RPMI8226 (cell line): ENCODE data around the gene TEDC1.

ENCODE experiments used
- DNase-seq: peaks from one replicate; pipeline ENCODE4 v3.0.0-alpha.2; 2015

The TEDC1 gene

DNA sequence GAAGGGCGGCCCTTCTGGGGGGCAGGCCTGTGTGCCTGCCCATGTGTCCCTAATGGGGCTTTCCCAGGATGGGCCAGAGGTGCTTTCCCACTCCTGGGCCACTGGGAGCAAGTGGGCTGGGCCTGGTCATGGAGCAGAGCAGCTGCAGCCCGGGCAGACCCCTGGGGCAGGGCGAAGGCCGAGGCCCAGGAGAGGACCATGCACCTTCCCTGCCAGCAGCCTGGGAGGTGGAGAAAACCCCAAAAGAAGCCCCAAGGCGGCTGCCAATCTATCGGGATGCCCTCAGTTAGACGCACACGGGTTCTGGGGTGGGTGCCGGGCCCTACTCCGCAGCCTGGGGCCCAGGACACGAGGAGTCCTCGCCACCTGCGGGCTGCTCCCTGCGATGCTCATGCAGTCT lies 32.5 kb upstream of the TEDC1 start:
- no peak for DNase-seq

DNA sequence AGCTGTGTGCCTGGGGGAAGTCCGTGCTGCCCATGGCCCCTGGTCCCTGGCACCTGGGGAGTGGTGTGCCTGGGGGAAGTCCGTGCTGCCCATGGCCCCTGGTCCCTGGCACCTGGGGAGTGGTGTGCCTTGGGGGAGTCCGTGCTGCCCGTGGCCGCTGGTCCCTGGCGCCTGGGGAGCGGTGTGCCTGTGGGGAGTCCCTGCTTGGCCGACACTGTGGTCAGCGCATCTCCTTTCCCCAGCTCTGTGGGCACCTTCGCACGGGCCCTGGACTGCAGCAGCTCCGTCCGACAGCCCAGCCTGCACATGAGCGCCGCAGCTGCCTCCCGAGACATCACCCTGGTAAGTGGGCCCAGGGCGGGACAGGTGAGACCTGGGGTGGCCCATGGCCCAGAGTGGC lies 30.9 kb upstream of the TEDC1 start:
- no peak for DNase-seq

DNA sequence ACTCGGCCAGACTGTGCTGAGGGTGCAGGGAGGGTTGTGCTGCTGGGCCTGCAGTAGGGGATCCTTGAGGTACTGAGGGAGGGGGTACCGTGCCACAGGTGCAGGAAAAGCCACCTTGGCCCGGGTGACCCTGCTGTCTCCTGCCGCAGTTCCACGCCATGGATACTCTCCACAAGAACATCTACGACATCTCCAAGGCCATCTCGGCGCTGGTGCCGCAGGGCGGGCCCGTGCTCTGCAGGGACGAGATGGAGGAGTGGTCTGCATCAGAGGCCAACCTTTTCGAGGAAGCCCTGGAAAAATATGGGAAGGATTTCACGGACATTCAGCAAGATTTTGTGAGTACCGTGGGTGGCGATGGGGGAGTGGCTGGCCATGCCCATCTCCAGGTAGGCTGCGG lies 30.4 kb upstream of the TEDC1 start:
- no peak for DNase-seq

DNA sequence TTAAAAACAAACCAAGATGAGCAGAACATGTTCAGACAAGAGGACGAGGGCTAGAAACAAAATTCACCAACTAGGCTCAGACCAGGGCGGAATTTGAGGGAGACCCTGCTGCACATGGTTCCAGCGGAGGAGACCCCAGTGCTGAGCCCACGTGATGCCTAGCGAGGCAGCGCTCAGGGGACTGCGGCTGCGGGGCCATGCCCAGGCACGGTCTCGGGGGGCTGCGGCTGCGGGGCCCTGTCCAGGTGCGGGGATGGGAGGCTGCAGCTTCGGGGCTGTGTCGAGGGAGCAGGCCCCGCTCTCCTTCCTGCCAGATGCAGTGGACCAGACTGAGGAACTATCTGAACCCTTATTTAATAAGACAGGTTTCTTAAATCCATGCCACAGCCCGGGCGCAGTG lies 29.1 kb upstream of the TEDC1 start:
- DNase-seq: no peak

DNA sequence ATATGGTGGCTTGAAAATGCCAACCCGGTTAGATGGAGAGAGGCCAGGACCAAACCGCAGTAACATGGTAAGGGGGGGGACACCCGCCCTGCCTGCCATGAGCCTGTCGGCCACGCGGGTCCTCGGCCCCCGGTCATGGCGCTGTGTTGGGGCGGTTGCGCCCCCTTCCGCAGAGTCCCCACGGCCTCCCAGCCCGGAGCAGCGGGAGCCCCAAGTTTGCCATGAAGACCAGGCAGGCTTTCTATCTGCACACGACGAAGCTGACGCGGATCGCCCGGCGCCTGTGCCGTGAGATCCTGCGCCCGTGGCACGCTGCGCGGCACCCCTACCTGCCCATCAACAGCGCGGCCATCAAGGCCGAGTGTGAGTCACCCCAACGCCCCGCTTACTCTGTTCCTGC lies 26.5 kb upstream of the TEDC1 start:
- DNase-seq: no peak

DNA sequence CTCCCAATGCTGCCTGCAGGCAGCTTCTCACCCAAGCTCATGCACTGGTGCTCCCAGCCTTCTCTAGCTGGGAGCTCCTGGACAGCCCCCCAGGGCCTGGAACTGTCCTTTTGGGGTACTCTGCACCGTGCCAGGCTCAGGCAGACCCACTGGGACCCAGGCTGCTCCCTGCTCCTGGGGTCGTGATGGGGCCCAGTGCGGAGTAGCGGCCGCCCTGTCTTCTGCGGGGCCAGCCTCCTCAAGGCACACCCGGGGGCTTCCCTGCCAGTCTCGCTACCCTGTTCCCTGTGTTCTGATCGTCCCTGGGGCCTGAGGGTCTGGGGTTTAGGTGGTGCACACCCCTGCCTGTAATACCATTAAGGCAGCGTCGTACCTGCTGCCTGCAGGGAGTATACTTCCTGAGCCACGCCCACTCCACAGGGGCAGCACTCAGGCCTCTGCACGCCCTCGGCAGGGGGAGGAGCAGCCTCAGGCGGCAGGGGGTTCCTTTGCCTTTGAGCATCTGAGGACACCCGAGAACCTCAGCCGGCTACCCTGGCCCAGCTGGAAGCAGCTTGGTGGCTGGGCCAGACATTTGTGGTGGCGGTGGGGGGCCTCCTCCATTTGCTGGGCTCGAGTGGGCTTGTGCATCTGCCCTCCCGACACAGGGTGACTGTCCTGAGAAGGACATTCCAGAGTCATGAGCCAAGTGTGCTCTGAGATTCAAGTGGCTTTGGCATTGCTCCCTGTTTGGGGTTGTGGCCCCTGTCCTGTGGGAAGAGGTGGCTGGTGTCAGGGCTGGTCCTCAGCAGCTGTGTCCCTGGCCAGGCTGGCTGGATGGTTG lies 25.6 kb upstream of the TEDC1 start:
- no peak for DNase-seq

DNA sequence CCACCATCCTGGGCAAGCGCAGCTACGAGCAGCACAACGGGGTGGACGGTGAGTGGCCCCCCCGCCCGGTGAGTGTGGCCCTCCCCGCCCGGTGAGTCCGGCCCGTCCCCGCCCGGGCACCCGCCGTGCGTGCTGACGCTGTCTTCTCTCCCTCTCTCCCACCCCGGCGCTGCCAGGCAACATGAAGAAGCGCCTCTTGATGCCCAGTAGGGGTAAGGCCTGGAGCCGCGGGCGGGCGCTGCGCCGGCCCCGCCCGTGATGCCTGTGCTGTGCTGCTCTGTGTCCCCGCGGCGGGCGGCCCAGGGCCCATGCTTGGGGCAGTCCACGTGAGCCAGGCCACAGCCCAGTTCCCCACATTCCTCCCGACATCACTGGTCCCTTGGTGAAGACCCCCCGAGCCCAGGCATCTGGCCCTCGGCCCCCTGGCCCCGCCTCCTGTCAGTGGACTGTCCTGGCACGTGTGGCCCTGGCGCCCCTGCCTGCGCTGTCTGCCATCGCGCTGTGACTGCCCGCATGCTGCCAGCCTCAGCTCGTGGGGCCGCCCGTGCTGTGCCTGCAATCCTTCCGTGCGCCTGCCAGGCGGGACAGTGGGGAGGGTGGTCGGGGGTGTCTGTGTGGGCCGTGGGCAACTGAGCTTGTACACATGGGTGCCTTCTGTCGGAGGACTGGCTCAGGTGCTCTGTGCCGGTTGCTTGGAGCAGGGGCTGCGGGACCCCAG lies 24.4 kb upstream of the TEDC1 start:
- no peak for DNase-seq

DNA sequence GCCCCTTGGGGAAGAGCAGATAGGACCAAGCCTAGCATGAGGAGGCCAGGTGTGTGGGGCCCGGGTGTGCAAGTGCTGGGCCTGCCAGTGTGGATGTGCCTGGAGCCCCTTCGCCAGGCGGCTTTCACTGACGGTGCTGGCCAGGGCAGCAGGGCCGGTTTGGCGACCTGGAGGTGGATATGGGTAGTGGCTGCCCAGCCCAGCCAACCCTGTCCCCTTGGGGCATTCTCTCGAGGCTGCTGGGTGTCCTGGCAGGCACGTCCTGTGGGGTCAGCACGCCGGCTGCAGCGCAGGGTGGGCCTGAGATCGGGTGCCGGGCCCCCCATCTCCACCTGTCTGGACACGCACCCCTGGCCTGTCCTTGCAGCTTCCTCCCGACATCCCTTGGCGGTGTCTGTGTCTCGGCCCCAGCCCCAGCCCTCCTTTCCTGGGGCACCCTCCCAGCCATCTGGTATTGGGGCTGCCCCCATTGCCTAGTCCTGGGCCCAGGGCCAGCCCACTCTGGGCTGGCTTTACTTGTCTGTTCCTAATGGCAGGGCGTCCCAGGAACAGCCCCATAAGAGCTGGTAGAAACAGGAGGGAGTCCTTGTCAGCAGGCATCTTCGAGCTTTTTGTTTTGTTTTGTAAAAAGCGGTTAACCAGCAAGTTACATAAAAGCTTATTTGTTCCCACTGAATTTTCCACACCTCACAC lies 23.7 kb upstream of the TEDC1 start:
- no peak for DNase-seq

DNA sequence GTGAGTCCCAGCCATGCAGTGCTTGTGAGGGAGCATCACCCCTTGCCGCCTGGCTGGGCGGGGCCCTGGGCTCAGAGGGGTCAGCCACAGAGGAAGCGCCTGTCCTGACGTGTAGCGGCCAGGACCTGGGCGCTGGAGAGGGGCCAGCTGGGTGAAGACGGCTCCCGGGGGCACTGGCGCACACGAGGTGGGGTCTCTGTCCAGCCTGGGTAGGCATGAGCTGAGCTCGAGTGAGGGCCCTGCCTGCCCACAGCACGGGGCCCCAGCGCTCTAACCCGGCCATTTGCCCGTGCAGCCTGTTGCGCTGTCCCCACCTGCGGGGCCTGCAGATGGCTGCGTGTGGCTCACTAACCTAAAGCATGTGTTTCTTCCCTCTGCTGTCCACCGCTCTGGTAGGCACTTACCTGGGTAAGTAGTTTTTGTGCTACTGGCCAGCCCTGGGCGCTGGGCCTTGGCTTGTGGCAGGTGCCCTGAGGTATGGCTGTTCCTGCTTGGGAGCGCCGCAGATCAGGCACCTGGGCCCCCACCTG lies 23.0 kb upstream of the TEDC1 start:
- DNase-seq: no peak

DNA sequence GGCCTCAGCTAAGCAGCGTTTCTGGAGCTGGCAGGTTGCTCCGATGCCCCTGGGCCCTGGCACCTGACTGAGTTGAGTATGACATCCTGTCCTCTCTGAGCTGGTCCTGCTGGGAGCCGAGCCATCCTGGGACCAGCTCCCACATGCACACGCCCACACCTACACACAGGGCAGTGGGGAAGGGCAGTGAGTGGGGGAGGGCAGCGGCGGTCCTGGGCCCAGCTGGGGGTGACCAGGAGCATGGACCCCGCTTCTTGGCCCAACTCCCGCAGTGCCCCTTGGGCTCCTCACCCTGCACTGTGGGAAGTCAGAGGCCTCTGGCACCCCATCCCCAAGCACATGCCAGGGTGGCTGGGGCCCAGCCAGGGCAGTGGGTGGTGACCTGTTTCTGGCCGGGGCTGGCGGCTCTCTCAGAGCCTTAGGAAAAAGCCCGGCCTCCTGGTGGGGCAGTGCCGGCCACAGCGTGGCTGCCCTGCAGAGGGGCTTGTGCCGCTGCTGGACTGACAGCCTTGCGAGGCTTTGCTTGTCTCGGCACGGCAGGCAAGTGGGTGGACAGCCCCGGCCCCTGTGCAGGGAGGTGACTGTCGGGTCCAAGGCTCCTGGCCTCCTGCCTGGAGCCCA lies 22.3 kb upstream of the TEDC1 start:
- no peak for DNase-seq

DNA sequence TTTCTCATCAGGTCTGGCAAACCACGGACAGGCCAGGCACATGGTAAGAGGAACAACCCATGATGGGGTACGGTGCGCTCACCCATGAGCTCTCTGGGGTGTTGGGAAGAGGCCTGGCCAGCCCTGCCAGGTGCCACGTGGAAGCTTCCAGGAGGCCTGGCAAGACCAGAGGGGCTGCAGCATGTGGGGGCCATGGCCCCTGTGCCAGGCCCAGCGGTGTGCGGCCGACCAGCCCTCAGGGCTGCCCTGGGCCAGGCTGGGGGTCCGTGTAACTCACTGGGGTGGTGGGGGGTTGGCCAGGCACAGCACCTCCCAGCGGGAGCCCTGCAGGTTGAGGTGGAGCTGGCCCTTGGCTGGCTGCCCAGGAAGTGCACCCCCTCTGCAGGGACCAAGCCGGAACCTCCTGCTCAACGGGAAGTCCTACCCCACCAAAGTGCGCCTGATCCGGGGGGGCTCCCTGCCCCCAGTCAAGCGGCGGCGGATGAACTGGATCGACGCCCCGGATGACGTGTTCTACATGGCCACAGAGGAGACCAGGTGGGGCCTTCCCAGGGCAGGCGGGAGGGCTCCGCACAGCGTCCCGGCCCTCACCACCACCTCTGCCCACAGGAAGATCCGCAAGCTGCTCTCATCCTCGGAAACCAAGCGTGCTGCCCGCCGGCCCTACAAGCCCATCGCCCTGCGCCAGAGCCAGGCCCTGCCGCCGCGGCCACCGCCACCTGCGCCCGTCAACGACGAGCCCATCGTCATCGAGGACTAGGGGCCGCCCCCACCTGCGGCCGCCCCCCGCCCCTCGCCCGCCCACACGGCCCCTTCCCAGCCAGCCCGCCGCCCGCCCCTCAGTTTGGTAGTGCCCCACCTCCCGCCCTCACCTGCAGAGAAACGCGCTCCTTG lies 21.3 kb upstream of the TEDC1 start:
- no peak for DNase-seq

DNA sequence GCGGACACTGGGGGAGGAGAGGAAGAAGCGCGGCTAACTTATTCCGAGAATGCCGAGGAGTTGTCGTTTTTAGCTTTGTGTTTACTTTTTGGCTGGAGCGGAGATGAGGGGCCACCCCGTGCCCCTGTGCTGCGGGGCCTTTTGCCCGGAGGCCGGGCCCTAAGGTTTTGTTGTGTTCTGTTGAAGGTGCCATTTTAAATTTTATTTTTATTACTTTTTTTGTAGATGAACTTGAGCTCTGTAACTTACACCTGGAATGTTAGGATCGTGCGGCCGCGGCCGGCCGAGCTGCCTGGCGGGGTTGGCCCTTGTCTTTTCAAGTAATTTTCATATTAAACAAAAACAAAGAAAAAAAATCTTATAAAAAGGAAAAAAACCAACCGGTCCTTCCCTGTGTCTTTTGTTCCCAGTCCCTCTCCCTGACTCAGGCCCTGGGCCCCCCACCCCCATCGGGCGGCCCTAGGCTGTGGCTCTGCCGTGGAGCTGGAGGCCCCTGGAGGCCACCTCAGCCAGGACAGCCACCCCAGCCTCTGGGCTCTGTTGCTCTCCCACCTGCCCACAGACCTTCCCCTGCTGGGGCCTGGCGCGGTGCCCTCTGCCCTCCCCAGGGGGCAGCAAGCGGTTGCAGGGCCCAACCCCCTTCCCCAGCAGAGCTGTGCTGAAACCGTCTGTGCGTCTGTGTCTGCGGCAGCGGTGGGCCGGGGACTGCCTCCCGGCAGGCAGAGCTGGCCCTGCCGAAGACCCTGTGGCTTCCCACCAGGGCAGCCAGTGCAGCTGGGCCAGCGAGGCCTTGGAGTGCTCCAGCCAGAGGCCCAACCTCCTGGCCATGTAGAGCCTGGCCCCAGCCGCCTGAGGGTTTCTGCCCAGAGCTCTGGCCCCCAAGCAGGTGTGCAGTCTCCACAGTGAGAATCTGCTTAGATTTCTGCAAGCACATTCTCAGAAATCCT lies 20.4 kb upstream of the TEDC1 start:
- DNase-seq: no peak

DNA sequence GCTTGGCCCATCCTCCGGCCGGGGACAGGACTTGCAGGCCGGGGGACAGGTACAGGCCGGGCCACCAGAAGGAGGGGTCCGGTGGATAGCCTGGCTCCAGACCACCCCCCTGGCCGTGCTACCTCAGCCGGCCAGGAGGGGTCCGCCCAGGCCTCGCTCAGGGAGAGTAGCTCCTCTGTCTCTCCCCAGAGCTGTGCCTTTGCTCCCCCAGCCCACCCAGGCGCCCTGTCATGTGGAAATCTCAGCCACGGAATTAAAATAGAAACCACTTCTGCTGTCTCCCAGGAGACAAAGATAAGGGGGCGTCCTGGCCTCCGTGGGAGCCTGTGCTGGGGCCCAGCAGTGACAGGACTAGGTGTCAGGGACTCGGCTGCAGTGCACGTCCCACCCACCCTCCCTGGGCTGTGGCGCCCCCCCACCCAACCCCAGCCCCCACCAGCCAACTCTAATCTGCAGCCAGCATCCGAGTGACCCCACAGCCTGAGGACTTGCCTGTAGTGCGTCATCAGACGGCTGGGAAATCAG lies 19.7 kb upstream of the TEDC1 start:
- no peak for DNase-seq

DNA sequence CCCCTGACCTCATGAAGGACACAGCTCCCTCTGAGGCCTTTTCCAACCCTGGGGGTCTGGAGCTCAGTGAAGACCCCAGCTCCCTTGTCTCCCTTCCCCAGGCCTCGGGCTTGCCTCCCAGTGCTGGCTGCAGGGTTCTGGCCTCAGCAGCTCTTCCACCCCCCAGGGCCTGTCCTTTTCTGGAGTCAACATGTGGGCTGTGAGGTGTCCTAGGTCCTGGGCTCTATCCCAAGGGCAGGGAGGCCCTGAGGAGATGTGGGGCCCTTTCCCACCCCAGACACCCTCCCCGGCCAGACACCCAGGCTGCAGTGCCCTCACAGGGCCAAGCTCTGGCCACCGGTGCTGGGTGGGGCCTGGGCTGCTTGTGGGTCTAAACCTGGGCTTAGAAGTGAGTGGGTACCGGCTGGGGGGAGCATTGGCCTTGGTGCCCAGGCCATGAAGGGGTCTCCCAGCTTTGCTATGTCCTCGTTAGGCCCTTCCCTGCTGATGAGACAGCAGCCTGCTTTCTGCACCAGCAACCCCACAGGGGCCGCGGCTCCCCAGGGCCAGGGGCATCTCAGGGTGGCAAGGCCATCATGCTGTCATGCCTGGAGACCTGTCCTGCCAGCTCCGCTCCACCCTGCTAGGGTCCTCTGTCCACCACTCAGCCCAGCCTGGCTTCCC lies 19.1 kb upstream of the TEDC1 start:
- DNase-seq: no peak

DNA sequence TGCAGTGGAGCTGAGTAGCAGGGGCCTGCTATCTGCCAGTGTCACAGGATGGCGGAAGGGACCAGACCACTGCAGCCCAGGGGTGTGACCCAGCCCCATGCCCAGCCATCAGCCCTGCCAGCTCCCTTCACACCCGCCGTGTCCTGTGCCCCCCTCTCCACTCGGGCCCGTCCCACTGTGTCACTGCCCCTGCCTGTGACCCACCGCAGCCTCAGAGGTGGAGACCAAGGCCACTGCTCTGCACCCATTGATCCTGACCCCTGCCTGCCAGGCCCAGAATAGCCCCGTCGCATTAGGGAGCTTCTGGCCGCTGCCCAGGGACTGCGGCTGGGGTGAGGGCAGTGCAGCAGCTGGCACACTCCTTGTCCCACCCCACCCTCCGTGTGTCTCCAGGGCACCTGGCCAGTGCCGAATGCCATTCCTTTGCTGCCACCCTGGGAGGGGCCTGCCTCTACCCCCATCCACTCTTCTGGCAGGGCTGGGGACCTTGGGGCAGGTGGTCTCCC lies 18.5 kb upstream of the TEDC1 start:
- DNase-seq: no peak

DNA sequence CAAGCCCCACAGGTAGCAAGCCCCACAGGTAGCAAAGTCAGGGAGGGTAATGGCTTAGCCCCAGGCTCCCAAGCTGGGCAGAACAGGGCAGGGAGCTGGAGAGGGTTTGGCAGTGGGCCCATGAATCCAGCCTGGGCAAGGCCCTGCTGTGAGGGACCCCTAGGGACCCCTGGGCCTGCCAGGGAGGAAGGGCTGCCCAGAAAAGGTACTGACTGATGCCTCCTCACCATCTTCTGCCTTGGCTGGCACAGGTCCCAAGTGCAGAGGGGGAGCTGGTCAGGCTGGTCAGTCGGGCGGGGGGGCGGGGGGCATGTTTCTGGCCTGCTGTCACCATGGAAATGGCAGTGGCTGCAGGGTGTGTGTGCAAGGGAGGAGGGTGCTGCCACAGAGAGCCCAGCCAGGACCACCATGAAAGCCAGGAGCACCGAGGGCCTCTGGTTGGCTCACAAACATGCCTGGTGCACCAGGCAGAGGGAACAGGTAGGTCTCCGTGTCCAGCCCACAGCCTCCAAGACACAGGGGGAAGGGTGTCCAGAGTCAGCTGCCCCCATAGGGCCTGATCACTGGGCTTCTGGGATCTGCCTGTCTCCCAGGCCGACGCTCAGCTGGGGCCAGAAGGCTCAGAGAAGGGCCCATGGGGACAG lies 17.9 kb upstream of the TEDC1 start:
- no peak for DNase-seq

DNA sequence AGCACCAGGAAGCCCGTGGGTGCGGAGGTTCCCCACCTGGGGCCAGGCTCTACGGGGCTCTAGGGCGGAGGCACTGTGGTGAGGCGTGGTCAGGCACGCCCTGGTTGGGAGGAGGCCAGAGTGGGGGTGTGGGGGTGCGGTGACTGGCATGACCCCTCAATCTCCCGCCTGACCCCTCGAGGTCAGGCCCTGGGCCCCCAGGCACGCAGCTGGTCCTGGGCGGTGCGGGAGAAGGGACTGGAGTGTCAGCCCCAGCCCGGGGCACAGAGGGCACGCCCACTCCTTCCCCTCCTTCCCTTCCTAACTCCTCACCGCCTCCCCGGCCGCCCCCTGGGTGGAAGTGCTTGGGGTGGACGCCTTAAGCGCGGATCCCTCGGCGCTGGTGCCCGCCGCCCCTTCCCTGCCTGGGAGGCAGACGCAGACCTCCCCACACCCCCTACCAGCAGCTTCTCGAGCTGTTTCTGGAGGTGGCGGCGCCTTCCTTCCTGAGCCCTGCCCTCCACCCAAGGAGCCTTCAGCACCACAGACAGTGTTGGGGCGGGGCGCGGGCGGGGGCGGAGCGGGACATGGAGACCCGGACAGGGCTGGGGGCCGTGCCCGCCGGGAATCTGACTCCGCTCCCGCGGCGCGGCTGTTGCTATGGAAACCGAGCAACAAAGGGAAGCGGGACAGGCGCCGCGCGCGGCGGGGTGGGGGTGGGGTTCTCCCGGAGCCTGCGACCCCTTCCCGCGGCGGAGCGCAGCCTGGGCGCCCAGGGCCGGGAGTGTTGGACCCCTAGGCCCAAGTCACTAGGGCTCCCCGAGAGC lies 17.2 kb upstream of the TEDC1 start:
- peak; percentile 72 for DNase-seq

DNA sequence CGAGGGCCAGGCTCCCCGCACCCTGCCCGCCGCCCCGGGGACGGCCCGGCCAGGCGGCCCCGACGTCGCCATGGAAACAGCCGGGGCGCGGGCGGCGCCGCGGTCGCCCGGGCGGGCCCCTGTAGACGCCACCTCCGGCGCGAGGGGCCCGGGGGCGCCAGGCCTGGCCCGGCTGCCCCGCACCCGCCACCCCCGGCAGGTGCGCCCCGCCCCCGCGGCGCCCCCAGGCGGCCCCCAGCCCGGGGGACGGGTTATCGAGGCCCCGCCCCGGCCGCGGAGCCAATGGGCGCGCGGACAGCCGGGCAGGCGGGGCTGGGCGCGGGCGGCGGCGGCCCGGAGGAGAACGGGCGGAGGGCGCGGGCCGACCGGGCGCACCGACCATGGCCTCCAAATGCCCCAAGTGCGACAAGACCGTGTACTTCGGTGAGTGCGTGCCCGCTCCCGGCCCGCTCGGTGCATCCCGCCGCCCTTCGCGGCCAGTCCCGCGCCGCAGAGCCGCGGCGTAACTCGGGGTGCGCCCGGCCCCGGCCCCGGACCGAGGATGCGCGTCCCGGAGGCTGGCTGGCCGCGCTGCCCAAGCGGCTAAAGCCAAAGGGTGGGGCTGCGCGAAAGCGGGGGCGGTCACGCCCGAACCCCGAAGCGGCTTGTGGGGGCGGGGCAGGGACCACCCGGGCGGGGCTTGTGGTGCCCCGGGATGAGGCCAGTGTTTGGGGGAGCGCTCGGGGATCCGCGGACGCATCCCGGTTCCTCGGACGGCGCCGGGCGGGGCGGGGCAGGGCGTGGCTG lies 16.4 kb upstream of the TEDC1 start, which contains the start of gene CRIP2:
TSS of gene CRIP2 (plus strand) at position 339 of the 786 bp plus-strand sequence. CDS start at position 381, 42 bp downstream.
- peak; percentile 45 for DNase-seq
